HG03097 (cell line): ENCODE data around the gene TMEM258.

ENCODE experiments used
- ATAC-seq: cut with Tn5 transposase; IDR thresholded peaks from one replicate; pipeline ENCODE4 v1.9.1; 2021; ENCODE audit not compliant: unreplicated experiment, low FRiP score

TMEM258 gene

DNA sequence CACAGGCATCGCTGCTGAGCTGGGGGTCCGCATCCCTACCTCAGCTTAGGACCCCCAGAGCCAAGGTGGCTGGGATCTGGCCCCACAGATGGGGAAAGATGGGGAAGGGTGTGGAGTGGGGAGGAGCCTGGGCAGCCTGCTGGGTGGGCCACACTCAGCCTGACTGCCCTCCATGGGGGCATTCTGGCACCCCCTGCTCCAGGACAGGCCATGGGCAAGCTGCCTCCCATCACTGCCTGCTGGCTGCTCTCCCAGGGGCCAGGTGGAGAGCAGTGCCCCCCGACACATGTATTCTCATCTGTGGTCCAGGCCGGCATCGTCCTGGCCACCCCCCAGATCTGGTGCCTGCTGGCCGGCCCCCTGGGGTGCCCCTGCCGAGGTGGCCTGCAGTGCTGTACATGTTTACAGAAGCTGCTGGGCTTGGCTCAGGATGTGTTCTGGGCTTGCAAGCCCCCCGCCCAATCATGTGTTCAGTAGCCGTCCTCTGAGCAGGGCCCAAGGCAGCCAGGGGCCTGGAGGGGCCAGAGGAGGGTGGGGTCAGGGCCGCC lies 47.7 kb downstream of the TMEM258 start:
- no peak for ATAC-seq

DNA sequence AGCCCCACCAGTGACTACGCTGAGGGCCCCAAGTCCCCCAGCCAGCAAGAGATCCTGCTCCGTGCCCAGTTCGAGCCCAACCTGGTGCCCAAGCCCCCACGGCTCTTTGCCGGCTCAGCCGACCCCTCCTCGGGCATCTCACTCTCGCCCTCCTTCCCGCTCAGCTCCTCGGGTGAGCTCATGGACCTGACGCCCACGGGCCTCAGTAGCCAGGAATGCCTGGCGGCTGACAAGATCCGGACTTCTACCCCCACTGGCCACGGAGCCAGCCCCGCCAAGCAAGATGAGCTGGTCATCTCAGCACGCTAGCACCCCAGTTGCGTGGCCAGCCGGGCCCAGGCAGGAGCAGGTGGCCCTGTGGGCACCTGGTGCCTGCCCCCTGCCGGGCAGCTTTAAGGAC lies 48.2 kb downstream of the TMEM258 start:
- no peak for ATAC-seq

DNA sequence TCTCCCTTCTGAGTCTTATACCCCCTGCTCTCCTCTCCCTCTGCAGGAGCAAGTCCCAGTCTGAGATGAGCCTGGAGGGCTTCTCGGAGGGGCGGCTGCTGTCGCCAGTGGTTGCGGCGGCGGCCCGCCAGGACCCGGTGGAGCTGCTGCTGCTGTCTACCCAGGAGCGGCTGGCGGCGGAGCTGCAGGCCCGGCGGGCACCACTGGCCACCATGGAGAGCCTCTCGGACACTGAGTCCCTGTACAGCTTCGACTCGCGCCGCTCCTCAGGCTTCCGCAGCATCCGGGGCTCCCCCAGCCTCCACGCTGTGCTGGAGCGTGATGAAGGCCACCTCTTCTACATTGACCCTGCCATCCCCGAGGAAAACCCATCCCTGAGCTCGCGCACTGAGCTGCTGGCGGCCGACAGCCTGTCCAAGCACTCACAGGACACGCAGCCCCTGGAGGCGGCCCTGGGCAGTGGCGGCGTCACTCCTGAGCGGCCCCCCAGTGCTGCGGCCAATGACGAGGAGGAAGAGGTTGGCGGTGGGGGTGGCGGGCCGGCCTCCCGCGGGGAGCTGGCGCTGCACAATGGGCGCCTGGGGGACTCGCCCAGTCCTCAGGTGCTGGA lies 48.8 kb downstream of the TMEM258 start:
- ATAC-seq = no peak

DNA sequence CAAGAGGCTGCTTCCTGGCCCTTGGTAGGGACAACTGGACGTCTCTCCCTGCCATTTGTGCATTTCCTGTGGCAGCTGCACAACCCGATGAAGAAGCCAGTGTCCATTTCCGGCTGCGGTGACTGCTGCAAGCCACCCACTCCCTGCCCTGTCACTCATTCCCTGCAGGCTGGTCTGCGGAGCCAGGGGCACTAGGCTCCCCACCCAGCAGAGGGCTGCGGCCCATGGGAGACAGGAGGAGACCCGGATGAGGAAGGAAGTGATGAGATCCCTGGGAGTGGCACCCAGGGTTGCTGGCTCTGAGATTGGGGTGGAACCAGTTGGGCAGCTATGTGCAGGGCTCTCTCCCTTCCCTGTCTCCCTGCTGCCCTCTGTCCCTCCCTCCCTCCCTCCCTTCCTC lies 50.0 kb downstream of the TMEM258 start:
- ATAC-seq = no peak

DNA sequence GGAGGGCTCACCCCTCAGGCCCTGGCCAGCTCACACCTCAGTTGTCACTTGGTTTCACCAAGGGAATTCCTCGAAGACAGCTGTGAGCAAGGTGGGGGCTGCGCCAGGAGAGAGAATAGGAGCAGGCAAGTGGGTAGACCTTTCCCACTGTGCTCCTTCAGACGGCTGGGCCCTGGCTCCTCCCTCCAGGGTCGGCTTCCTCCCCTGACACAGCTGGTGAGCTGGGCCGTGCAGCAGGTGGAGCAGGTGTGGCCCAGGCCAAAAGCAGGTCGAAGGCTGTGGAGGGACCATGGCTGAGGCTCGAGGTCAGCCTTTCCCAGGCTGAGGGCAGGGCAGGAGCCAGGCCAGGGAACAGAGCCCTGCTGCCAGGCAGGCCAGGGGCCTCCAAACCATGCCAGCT lies 52.4 kb downstream of the TMEM258 start:
- no peak for ATAC-seq

DNA sequence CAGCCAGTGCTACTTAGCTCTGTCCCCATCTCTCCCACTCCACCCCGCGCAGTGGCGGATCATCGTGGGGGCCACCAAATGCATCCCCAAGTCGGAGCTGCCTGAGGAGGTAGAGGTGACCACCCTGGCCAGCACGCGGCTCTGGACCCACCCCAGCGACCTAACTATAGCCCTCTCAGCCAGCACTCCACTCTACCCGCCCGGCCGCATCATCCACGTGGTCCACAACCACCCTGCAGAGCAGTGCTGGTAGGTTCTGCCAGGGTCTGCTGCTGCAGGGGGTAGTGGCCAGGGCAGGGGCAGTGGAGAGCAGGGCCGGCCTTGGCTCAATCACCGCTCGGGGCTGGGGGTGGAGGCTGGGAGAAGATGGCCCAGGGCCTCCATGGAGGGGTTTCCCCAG lies 53.0 kb downstream of the TMEM258 start:
- ATAC-seq = no peak
